ENCODE results near the gene DNAH17.

The DNAH17 gene

DNA sequence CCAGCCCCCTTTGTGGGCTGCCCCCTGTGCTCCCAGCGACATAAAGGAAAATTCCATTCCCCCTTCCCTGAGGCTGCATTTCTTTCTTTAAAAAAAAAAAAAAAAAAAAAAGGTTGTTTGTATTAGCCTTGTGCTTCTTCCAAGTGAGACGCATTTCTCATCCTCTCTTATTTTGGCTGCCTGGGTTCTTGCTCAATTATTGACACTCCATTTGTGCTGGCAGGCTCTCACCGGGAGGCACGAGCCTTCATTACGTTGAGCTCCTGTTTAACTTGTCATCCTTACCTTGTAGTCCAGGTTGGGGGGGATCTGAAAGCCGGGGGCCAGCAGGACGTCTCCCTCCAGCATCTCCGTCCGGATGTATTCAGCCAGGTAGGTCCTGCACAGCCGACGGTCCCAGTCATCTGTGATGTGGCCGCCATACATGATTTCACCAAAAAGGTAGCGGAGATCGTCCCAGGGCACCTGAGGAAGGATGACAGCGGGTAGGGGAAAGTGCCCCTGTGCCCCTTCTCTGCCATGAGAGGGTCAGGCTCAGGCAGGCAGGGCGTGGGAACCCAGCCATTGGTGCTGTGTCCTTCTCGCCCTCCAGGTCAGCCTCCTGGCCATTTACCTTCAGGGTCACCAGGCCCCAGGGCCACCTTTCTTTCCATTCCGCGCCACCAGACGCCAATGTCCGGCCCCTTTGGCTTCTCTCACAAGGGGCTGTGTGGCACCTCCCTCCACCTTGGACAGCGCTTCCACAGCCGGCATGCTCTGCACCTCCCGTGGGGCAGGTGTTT, 148.2 kb downstream of the DNAH17 start:
- no peak overlapping the region for H3K4me3 ChIP-seq (ENCODE audit: low read length)
- no peak for DNase-seq
- H3K79me2 ChIP-seq (ENCODE audit: low read length): no peaks in the 10 kb centered on the region
- H3K27ac ChIP-seq (ENCODE audit: low read length): no peak overlapping the region
- H3K27me3 ChIP-seq (replicated peaks; ENCODE audit: insufficient read depth, low read length): no peaks in the 10 kb centered on the region
- no peak overlapping the region for H3K9ac ChIP-seq (ENCODE audit: low read length)
- no peak overlapping the region for H3K4me2 ChIP-seq (ENCODE audit: low read depth, low read length)
- H3K9me2 ChIP-seq (replicated peaks; ENCODE audit: insufficient read depth, low read length): no peaks in the 10 kb centered on the region
- no peaks in the 10 kb centered on the region for H3K36me3 ChIP-seq (replicated peaks; ENCODE audit: insufficient read depth, low read length)
- H3K4me1 ChIP-seq (ENCODE audit: low read length): no peaks in the 10 kb centered on the region
- no peak overlapping the region for H2AFZ ChIP-seq (ENCODE audit: low read length)
- no peaks in the 10 kb centered on the region for H3F3A ChIP-seq (ENCODE audit: insufficient read depth, low read length)
- TF ChIP-seq EZH2 (optimal IDR thresholded peaks at IDR 0.05; ENCODE audit: low read depth, low read length): no peak
- TF ChIP-seq, protein P1, sequence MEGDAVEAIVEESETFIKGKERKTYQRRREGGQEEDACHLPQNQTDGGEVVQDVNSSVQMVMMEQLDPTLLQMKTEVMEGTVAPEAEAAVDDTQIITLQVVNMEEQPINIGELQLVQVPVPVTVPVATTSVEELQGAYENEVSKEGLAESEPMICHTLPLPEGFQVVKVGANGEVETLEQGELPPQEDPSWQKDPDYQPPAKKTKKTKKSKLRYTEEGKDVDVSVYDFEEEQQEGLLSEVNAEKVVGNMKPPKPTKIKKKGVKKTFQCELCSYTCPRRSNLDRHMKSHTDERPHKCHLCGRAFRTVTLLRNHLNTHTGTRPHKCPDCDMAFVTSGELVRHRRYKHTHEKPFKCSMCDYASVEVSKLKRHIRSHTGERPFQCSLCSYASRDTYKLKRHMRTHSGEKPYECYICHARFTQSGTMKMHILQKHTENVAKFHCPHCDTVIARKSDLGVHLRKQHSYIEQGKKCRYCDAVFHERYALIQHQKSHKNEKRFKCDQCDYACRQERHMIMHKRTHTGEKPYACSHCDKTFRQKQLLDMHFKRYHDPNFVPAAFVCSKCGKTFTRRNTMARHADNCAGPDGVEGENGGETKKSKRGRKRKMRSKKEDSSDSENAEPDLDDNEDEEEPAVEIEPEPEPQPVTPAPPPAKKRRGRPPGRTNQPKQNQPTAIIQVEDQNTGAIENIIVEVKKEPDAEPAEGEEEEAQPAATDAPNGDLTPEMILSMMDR (IDR thresholded peaks at IDR 0.05; ENCODE audit: low read length): no peak
- TF ChIP-seq EZH2phosphoT487 (IDR thresholded peaks at IDR 0.05; ENCODE audit: low read length): no peak
- H3K9me3 ChIP-seq (replicated peaks; ENCODE audit: insufficient read depth, low read length): no peaks in the 10 kb centered on the region
- H4K20me1 ChIP-seq (ENCODE audit: insufficient read depth, low read length): no peaks in the 10 kb centered on the region

DNA sequence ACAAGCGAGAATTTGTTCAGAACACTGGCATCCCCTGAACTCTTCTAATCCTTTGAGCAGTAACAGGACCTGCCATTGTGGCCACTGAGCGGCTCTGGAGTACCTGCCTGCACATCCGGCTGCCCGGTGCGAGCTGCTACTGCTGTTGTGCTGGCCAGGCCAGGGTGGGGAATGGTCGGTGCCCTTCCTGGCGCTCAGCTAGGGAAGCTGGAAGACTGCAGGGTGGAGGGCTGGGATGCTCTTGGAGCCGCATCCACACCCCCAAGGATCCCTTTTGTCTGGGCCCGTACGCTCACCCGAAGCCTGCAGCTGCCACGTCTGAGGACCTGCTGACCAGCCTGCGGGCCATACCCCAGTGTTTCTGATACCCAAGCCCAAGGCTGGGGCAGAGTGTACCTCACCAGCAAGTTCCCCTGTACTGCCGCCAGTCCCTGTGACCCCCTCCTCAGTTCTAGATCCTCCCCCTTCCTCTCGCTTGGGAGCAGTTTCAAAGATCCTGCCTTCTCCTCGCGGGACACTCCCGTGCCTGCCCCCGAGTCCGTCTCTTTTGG, 149.1 kb downstream of the DNAH17 start:
- no peak for DNase-seq
- H4K20me1 ChIP-seq (ENCODE audit: insufficient read depth, low read length): no peaks in the 10 kb centered on the region
- H3K4me3 ChIP-seq (ENCODE audit: low read length): no peak overlapping the region
- no peak overlapping the region for H3K4me2 ChIP-seq (ENCODE audit: low read depth, low read length)
- no peaks in the 10 kb centered on the region for H3K4me1 ChIP-seq (ENCODE audit: low read length)
- no peaks in the 10 kb centered on the region for H3K27me3 ChIP-seq (replicated peaks; ENCODE audit: insufficient read depth, low read length)
- H3K79me2 ChIP-seq (ENCODE audit: low read length): no peaks in the 10 kb centered on the region
- H3K9me2 ChIP-seq (replicated peaks; ENCODE audit: insufficient read depth, low read length): no peaks in the 10 kb centered on the region
- TF ChIP-seq, protein P1 (IDR thresholded peaks at IDR 0.05; ENCODE audit: low read length): no peak
- TF ChIP-seq EZH2phosphoT487 (IDR thresholded peaks at IDR 0.05; ENCODE audit: low read length) (no peak), EZH2 (optimal IDR thresholded peaks at IDR 0.05; ENCODE audit: low read depth, low read length) (no peak)
- no peaks in the 10 kb centered on the region for H3F3A ChIP-seq (ENCODE audit: insufficient read depth, low read length)
- no peaks in the 10 kb centered on the region for H3K36me3 ChIP-seq (replicated peaks; ENCODE audit: insufficient read depth, low read length)
- no peaks in the 10 kb centered on the region for H3K9me3 ChIP-seq (replicated peaks; ENCODE audit: insufficient read depth, low read length)
- no peak overlapping the region for H3K27ac ChIP-seq (ENCODE audit: low read length)
- H3K9ac ChIP-seq (ENCODE audit: low read length): no peak overlapping the region
- H2AFZ ChIP-seq (ENCODE audit: low read length): no peak overlapping the region

GRCh38 chr17:78427140-78427539, 150.1 kb downstream of the DNAH17 start:
- no peak overlapping the region for H3K27ac ChIP-seq (ENCODE audit: low read length)
- no peaks in the 10 kb centered on the region for H3K9me2 ChIP-seq (replicated peaks; ENCODE audit: insufficient read depth, low read length)
- H3K9ac ChIP-seq (ENCODE audit: low read length): no peak overlapping the region
- TF ChIP-seq EZH2phosphoT487 (IDR thresholded peaks at IDR 0.05; ENCODE audit: low read length) (no peak), EZH2 (optimal IDR thresholded peaks at IDR 0.05; ENCODE audit: low read depth, low read length) (no peak)
- TF ChIP-seq, protein P1 (IDR thresholded peaks at IDR 0.05; ENCODE audit: low read length): no peak
- no peak overlapping the region for H3K4me3 ChIP-seq (ENCODE audit: low read length)
- H3K9me3 ChIP-seq (replicated peaks; ENCODE audit: insufficient read depth, low read length): no peaks in the 10 kb centered on the region
- no peaks in the 10 kb centered on the region for H3K4me1 ChIP-seq (ENCODE audit: low read length)
- no peak overlapping the region for H2AFZ ChIP-seq (ENCODE audit: low read length)
- no peak overlapping the region for H3K4me2 ChIP-seq (ENCODE audit: low read depth, low read length)
- H3F3A ChIP-seq (ENCODE audit: insufficient read depth, low read length): no peaks in the 10 kb centered on the region
- DNase-seq: no peak
- H3K79me2 ChIP-seq (ENCODE audit: low read length): no peaks in the 10 kb centered on the region
- H3K27me3 ChIP-seq (replicated peaks; ENCODE audit: insufficient read depth, low read length): no peaks in the 10 kb centered on the region
- no peaks in the 10 kb centered on the region for H3K36me3 ChIP-seq (replicated peaks; ENCODE audit: insufficient read depth, low read length)
- H4K20me1 ChIP-seq (ENCODE audit: insufficient read depth, low read length): no peaks in the 10 kb centered on the region

All from MM.1S (cell line).